Measurements from ENCODE around the gene DDX41. TPM values are rescaled to one million over a fixed set of nuclear protein-coding genes. Genes with fewer than 3 reads are reported as not detected.

Gene DDX41
- total and polyA plus RNA-seq, 8 donors = 54.9 to 263 (median 82.0) TPM

DNA sequence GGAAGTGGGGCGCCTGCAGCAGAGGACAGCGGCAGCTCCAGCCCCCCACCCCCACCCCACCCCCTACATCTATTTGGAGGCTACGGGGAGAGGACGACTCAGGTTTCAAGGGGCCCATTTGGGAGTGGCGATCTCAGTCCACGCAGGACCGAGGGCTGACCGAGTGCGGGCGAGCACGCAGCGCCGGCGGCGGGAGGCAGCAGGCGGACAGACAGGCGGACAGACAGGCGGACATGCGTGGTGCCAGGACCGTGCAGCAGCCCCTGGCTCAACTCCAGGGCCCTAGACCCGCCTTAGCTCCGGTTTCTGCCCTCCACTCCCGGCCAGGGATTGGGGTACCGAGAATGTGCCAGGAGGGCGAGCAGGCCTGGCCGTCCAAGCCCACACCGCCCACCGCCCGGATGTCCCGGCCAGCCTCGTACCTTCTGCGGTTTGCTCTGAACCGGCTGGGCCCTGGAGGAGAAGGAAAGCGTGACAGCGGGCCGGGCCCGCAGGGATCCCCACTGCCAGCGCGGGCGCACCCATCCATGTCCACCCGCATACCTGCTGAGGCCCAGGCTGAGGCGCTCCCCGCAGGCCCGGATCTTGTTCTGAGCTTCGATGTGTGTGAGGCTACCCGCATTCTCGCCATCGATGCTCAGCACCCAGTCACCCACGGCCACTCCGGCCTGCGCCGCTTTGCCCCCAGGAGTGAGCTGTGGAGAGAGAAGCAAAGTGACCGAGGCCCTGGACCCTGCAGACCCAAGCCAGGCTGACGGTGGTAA is 24.6 kb downstream of the DDX41 start:
- peaks cover 47 to 90% (median 64%) of the 10 kb centered on the region in 4 donors for H3K4me1 ChIP-seq
- intact Hi-C loops (cut with DNase I; ENCODE audit: low total_unique reads) = no loop called here
- TF ChIP-seq EP300 (IDR thresholded peaks at IDR 0.05) (no peak), POLR2A (IDR thresholded peaks at IDR 0.05) (no peak), POLR2AphosphoS5 (IDR thresholded peaks at IDR 0.05) (no peak)
- TF ChIP-seq, protein P1, sequence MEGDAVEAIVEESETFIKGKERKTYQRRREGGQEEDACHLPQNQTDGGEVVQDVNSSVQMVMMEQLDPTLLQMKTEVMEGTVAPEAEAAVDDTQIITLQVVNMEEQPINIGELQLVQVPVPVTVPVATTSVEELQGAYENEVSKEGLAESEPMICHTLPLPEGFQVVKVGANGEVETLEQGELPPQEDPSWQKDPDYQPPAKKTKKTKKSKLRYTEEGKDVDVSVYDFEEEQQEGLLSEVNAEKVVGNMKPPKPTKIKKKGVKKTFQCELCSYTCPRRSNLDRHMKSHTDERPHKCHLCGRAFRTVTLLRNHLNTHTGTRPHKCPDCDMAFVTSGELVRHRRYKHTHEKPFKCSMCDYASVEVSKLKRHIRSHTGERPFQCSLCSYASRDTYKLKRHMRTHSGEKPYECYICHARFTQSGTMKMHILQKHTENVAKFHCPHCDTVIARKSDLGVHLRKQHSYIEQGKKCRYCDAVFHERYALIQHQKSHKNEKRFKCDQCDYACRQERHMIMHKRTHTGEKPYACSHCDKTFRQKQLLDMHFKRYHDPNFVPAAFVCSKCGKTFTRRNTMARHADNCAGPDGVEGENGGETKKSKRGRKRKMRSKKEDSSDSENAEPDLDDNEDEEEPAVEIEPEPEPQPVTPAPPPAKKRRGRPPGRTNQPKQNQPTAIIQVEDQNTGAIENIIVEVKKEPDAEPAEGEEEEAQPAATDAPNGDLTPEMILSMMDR (IDR thresholded peaks at IDR 0.05) = no peak
- 85 to 94% (median 92%) methylated on average over 32 to 54 of the region's 54 CpGs for WGBS, 5 donors
- peak overlapping the region in 4 of 5 donors; percentile 52 to 94 (median 90) for H3K27ac ChIP-seq
- no peaks in the 10 kb centered on the region for H3K27me3 ChIP-seq
- no peaks in the 10 kb centered on the region for H3K9me3 ChIP-seq
- no peak for DNase-seq
- peak overlapping the region in 2 of 4 donors; percentile 6 to 19 for H3K4me3 ChIP-seq
- peaks cover 26 to 57% (median 51%) of the 10 kb centered on the region in 4 donors for H3K36me3 ChIP-seq

DNA sequence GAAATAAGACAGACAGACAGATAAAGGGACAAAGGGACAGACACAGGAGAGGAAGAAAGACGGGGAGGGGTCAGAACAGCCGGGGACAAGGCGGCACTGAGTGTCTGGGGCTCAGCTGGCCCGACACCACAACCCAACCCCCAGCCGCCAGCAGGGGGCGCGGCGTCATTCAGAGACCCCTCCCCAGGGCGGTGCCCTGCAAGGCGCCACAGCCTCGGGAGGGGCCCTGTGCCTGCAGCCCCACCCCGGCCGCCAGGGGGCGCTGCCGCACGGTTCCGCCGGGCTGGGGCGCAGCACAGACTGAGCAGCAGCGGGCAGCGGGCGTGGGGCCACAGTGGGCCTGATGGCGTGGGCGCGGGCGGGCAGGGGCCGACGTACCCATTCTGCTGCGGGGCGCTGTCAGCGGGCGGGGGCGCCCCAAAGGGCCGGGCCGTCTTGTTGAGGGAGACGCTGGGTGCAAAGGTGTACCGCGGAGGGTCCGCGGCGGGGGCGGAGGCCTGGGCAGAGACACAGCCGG is 25.3 kb downstream of the DDX41 start:
- DNase-seq = peak in 1 of 2 donors; percentile 82
- H3K4me3 ChIP-seq = peak overlapping the region in 2 of 4 donors; percentile 6 to 19
- intact Hi-C loops (cut with DNase I; ENCODE audit: low total_unique reads) = no loop called here
- peak overlapping the region in 4 of 5 donors; percentile 20 to 90 (median 70) for H3K27ac ChIP-seq
- H3K36me3 ChIP-seq = peaks cover 27 to 64% (median 56%) of the 10 kb centered on the region in 4 donors
- WGBS, 5 donors = 60 to 73% (median 68%) methylated on average over 30 to 43 of the region's 43 CpGs
- peaks cover 41 to 83% (median 60%) of the 10 kb centered on the region in 4 donors for H3K4me1 ChIP-seq
- no peaks in the 10 kb centered on the region for H3K9me3 ChIP-seq
- TF ChIP-seq POLR2AphosphoS5 (IDR thresholded peaks at IDR 0.05) (no peak), EP300 (IDR thresholded peaks at IDR 0.05) (no peak)
- TF ChIP-seq, protein P1 (IDR thresholded peaks at IDR 0.05) = peak in 5 of 7 experiments; percentile 12 to 76 (median 49)
- H3K27me3 ChIP-seq = no peaks in the 10 kb centered on the region

DNA sequence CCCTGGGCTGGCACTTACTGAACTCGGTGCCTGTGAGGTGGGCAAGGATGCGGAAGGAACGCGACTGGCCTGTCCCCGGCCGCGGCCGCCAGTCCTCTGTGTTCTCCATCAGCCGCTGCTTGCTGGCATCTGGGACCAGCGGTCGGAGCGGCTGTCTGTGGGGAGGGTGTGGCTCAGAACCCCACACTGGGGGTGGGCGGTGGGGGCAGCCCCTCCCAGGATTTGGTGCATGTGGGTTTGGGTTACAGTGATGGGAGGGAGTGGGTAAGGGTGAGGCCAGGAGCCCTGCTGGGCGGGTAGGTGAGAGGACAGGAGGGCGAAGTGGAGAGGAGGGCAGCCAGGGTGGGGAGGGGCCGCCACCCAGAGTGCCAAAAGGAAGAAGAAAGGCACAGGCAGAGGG is 25.8 kb downstream of the DDX41 start:
- H3K27ac ChIP-seq = peak overlapping the region in 3 of 5 donors; percentile 44 to 90 (median 89)

DNA sequence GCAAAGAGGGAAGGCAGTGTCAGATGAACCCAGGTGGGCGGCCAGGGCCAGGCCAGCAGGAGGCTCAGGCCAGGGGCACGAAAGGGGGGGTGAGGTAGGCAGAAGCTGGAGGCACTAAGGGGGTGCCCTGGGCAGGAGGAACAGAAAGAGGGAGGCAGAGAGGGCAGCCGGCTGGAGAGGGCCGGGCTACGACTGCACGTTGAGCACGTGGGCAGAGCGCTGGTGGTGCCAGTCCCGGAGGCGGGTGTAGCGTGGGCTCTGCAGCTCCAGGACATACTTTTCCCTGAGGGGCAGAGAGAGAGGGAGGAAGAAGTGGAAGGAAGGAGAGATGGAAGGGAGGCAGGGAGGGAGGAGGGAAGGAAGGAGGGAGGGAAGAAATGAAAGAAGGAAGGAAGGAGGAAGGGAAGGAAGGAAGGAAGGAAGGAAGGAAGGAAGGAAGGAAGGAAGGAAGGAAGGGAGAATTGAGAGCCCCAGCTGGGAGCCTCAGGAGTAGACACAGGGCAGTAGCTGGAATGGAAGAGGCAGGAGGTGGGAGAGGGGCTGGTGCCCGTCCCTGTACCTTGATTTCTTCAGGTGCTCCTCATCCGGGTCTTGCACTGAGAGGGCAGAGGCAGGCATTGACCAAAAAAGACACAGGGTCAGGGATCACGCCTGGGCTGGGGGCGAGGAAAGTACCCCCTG is 26.3 kb downstream of the DDX41 start:
- Histone ChIP-seq H3K27me3 (no peaks in the 10 kb centered on the region), H3K27ac (peak overlapping the region in 3 of 5 donors; percentile 44 to 90 (median 89)), H3K4me3 (no peak overlapping the region), H3K36me3 (peaks cover 27 to 75% (median 63%) of the 10 kb centered on the region in 4 donors), H3K9me3 (no peaks in the 10 kb centered on the region), H3K4me1 (peaks cover 30 to 77% (median 53%) of the 10 kb centered on the region in 4 donors)
- intact Hi-C loops (cut with DNase I; ENCODE audit: low total_unique reads) = no loop called here
- no peak for DNase-seq
- 81 to 91% (median 90%) methylated on average over 13 to 15 of the region's 15 CpGs for WGBS, 5 donors
- no peak for TF ChIP-seq EP300 (IDR thresholded peaks at IDR 0.05)
- no peak for TF ChIP-seq POLR2AphosphoS5 (IDR thresholded peaks at IDR 0.05)
- TF ChIP-seq, protein P1 (IDR thresholded peaks at IDR 0.05) = no peak
- TF ChIP-seq POLR2A (IDR thresholded peaks at IDR 0.05) = no peak

More for the DNA sequence above, 25.8 kb downstream of the DDX41 start:
- WGBS, 5 donors = 85 to 94% (median 92%) methylated on average over 16 of the region's 16 CpGs
- intact Hi-C loops (cut with DNase I; ENCODE audit: low total_unique reads) = no loop called here
- no peak for DNase-seq
- no peak overlapping the region for H3K4me3 ChIP-seq
- no peaks in the 10 kb centered on the region for H3K27me3 ChIP-seq
- peaks cover 36 to 78% (median 56%) of the 10 kb centered on the region in 4 donors for H3K4me1 ChIP-seq
- H3K9me3 ChIP-seq = no peaks in the 10 kb centered on the region
- no peak for TF ChIP-seq POLR2A (IDR thresholded peaks at IDR 0.05)
- TF ChIP-seq, protein P1 (IDR thresholded peaks at IDR 0.05) = no peak
- H3K36me3 ChIP-seq = peaks cover 27 to 69% (median 61%) of the 10 kb centered on the region in 4 donors
